Measurements from ENCODE around the gene ADGRB3. TPM values are rescaled to one million over a fixed set of nuclear protein-coding genes. Genes with fewer than 3 reads are reported as not detected.

ADGRB3 gene
- polyA plus RNA-seq, 2 of the 4 experiments (the other 2 are of a cell fraction) = not detected

DNA sequence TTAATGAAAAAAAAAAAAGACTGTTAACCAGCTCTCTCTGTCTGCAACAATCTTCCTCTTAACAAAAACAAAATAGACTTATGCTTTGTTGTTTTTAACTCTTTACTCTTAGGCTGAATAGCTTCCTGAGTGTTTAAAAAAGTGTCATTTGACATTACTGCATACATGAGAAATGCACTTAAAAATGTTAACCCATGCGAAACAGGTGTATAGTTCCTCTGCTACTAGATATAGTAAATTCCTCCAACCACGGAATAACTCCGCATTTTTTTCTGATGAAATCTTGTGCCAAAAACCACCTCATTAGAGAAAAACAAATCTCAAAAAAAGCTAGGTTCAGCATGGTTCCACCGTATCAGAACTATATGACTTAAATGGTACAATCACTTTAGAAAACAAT lies 426.0 kb downstream of the ADGRB3 start:
- Histone ChIP-seq H3K27ac (no peak overlapping the region), H3K4me3 (no peak overlapping the region), H3K4me2 (no peak overlapping the region), H3K9me3 (no peaks in the 10 kb centered on the region), H3K4me1 (peaks cover 16% of the 10 kb centered on the region)
- ATAC-seq (no peak), FAIRE-seq (no peak), DNase-seq (ENCODE audit: low read depth in 1 of 2, low spot score in 1 of 2) (no peak)
- CTCF ChIA-PET = no interaction called here
- TF ChIP-seq BHLHE40 (IDR thresholded peaks at IDR 0.05; ENCODE audit: low read depth, low read length) = no peak
- TF ChIP-seq CEBPB (IDR thresholded peaks at IDR 0.05) = no peak
- TF ChIP-seq ATOH8 (CRISPR knock-in tag; IDR thresholded peaks at IDR 0.05; ENCODE audit: low read depth) = no peak
- TF ChIP-seq SREBF2 (IDR thresholded peaks at IDR 0.05) = no peak
- no peak for TF ChIP-seq HEYL (CRISPR knock-in tag; IDR thresholded peaks at IDR 0.05)
- TF ChIP-seq, protein P1, sequence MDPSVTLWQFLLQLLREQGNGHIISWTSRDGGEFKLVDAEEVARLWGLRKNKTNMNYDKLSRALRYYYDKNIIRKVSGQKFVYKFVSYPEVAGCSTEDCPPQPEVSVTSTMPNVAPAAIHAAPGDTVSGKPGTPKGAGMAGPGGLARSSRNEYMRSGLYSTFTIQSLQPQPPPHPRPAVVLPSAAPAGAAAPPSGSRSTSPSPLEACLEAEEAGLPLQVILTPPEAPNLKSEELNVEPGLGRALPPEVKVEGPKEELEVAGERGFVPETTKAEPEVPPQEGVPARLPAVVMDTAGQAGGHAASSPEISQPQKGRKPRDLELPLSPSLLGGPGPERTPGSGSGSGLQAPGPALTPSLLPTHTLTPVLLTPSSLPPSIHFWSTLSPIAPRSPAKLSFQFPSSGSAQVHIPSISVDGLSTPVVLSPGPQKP (IDR thresholded peaks at IDR 0.05; ENCODE audit: low read depth, low read length) = no peak
- TF ChIP-seq CHD2 (IDR thresholded peaks at IDR 0.05; ENCODE audit: low read length, partially characterized antibody) = no peak
- POLR2A ChIA-PET = no interaction called here
- whole genome bisulfite sequencing (ENCODE audit: missing lambda C conversion rate) = 85% methylated on average over 4 of the region's 4 CpGs

- no peak for FAIRE-seq
- Histone ChIP-seq H3K4me2 (peak overlapping the region; percentile 51), H3K27ac (peak overlapping the region; percentile 37 to 42; a peak in 3 of 6 replicates), H3K4me1 (peaks cover 16% of the 10 kb centered on the region), H3K9me3 (no peaks in the 10 kb centered on the region), H3K4me3 (no peak overlapping the region)
- 63% methylated on average over 2 of the region's 2 CpGs for WGBS (ENCODE audit: missing lambda C conversion rate)
- CTCF ChIA-PET = no interaction called here
- TF ChIP-seq BCL3 (IDR thresholded peaks at IDR 0.05) (no peak), BHLHE40 (IDR thresholded peaks at IDR 0.05; ENCODE audit: low read depth, low read length) (no peak), NR3C1 (IDR thresholded peaks at IDR 0.05) (no peak)
- TF ChIP-seq, protein P2, sequence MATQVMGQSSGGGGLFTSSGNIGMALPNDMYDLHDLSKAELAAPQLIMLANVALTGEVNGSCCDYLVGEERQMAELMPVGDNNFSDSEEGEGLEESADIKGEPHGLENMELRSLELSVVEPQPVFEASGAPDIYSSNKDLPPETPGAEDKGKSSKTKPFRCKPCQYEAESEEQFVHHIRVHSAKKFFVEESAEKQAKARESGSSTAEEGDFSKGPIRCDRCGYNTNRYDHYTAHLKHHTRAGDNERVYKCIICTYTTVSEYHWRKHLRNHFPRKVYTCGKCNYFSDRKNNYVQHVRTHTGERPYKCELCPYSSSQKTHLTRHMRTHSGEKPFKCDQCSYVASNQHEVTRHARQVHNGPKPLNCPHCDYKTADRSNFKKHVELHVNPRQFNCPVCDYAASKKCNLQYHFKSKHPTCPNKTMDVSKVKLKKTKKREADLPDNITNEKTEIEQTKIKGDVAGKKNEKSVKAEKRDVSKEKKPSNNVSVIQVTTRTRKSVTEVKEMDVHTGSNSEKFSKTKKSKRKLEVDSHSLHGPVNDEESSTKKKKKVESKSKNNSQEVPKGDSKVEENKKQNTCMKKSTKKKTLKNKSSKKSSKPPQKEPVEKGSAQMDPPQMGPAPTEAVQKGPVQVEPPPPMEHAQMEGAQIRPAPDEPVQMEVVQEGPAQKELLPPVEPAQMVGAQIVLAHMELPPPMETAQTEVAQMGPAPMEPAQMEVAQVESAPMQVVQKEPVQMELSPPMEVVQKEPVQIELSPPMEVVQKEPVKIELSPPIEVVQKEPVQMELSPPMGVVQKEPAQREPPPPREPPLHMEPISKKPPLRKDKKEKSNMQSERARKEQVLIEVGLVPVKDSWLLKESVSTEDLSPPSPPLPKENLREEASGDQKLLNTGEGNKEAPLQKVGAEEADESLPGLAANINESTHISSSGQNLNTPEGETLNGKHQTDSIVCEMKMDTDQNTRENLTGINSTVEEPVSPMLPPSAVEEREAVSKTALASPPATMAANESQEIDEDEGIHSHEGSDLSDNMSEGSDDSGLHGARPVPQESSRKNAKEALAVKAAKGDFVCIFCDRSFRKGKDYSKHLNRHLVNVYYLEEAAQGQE (IDR thresholded peaks at IDR 0.05) = no peak
- no peak for ATAC-seq
- POLR2A ChIA-PET = no interaction called here
- no peak for DNase-seq (ENCODE audit: low read depth in 1 of 2, low spot score in 1 of 2)
Observed at GRCh38 chr6:69063401-69063800, 428.3 kb downstream of the ADGRB3 start.

- DNase-seq (ENCODE audit: low read depth in 1 of 2, low spot score in 1 of 2) (no peak), FAIRE-seq (no peak), ATAC-seq (no peak)
- Histone ChIP-seq H3K27ac (no peak overlapping the region), H3K4me1 (peaks cover 16% of the 10 kb centered on the region), H3K4me2 (peak overlapping the region; percentile 51; the same call in 2 of the 3 replicates), H3K9me3 (no peaks in the 10 kb centered on the region), H3K4me3 (no peak overlapping the region)
- POLR2A ChIA-PET = no interaction called here
- WGBS (ENCODE audit: missing lambda C conversion rate) = 0% methylated on average over 1 of the region's 1 CpG
- CTCF ChIA-PET = no interaction called here
- no peak for TF ChIP-seq KDM5A (IDR thresholded peaks at IDR 0.05)
- TF ChIP-seq SMC3 (IDR thresholded peaks at IDR 0.05) = no peak
- no peak for TF ChIP-seq HOXB13 (CRISPR knock-in tag; IDR thresholded peaks at IDR 0.05; ENCODE audit: low read depth)
- TF ChIP-seq, protein P3, sequence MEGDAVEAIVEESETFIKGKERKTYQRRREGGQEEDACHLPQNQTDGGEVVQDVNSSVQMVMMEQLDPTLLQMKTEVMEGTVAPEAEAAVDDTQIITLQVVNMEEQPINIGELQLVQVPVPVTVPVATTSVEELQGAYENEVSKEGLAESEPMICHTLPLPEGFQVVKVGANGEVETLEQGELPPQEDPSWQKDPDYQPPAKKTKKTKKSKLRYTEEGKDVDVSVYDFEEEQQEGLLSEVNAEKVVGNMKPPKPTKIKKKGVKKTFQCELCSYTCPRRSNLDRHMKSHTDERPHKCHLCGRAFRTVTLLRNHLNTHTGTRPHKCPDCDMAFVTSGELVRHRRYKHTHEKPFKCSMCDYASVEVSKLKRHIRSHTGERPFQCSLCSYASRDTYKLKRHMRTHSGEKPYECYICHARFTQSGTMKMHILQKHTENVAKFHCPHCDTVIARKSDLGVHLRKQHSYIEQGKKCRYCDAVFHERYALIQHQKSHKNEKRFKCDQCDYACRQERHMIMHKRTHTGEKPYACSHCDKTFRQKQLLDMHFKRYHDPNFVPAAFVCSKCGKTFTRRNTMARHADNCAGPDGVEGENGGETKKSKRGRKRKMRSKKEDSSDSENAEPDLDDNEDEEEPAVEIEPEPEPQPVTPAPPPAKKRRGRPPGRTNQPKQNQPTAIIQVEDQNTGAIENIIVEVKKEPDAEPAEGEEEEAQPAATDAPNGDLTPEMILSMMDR (IDR thresholded peaks at IDR 0.05) = no peak
- no peak for TF ChIP-seq CHD4 (IDR thresholded peaks at IDR 0.05; ENCODE audit: borderline replicate concordance)
- no peak for TF ChIP-seq MYC (IDR thresholded peaks at IDR 0.05; ENCODE audit: borderline replicate concordance, low read length)
- no peak for TF ChIP-seq ZNF302 (CRISPR knock-in tag; IDR thresholded peaks at IDR 0.05)
- TF ChIP-seq MAZ (IDR thresholded peaks at IDR 0.05; ENCODE audit: borderline replicate concordance, low read depth, low read length) = no peak
- TF ChIP-seq NPAS2 (CRISPR knock-in tag; IDR thresholded peaks at IDR 0.05; ENCODE audit: borderline replicate concordance) = no peak
- TF ChIP-seq EP300 (IDR thresholded peaks at IDR 0.05) = no peak
- TF ChIP-seq PHF8 (IDR thresholded peaks at IDR 0.05; ENCODE audit: borderline replicate concordance, low read depth) = no peak
- TF ChIP-seq ZSCAN20 (CRISPR knock-in tag; IDR thresholded peaks at IDR 0.05) = no peak
- no peak for TF ChIP-seq RFX5 (IDR thresholded peaks at IDR 0.05)
- no peak for TF ChIP-seq JUNB (IDR thresholded peaks at IDR 0.05)
- TF ChIP-seq ESRRA (IDR thresholded peaks at IDR 0.05; ENCODE audit: borderline replicate concordance, low read length) = no peak
- TF ChIP-seq NFE2L2 (conservative IDR thresholded peaks at IDR 0.05; ENCODE audit: low read length) = no peak
- TF ChIP-seq HOXA7 (CRISPR knock-in tag; IDR thresholded peaks at IDR 0.05) = no peak
- no peak for TF ChIP-seq HDAC2 (IDR thresholded peaks at IDR 0.05)
Observed at GRCh38 chr6:69064226-69064625, 429.1 kb downstream of the ADGRB3 start.

Measured in A549 (cell line).